Mucosa of stomach (tissue), 1 donor: ENCODE measurements around the gene NUCB1.

Experiments used
- H3K27me3 ChIP-seq: one replicate; pipeline ENCODE4 v1.7.0; 2013; ENCODE audit warnings: mild to moderate bottlenecking, low read length; ENCODE audit not compliant: control insufficient read depth, insufficient read depth
- H3K36me3 ChIP-seq: one replicate; pipeline ENCODE4 v1.7.0; 2013; ENCODE audit warnings: low read length; ENCODE audit not compliant: control insufficient read depth, insufficient read depth
- H3K4me1 ChIP-seq: one replicate; pipeline ENCODE4 v1.7.0; 2013; ENCODE audit warnings: mild to moderate bottlenecking, low read length; ENCODE audit not compliant: control insufficient read depth, insufficient read depth
- H3K4me3 ChIP-seq: one replicate; pipeline ENCODE4 v1.7.0; 2013; ENCODE audit warnings: low read length
- H3K9ac ChIP-seq: one replicate; pipeline ENCODE4 v1.7.0; 2013; ENCODE audit warnings: mild to moderate bottlenecking, low read length, moderate library complexity
- H3K9me3 ChIP-seq: one replicate; pipeline ENCODE4 v1.7.0; 2013; ENCODE audit warnings: mild to moderate bottlenecking, low read length, moderate library complexity; ENCODE audit not compliant: control insufficient read depth
- donor health status: Pancreatic carcinoma.

The NUCB1 gene

GRCh38 chr19:48899781-48900476 is at the start of gene NUCB1:
TSS of gene NUCB1 (plus strand) at chr19:48900312. CDS start at chr19:48900797, 485 bp downstream.
- Histone ChIP-seq H3K4me1 (no peaks in the 10 kb centered on the region), H3K36me3 (peaks cover 3% of the 10 kb centered on the region), H3K4me3 (peak within 1 kb of the TSS; percentile 70), H3K27me3 (peaks cover 4% of the 10 kb centered on the region), H3K9ac (peak within 1 kb of the TSS; percentile 96), H3K9me3 (no peaks in the 10 kb centered on the region)

GRCh38 chr19:48852292-48852691 is 47.8 kb upstream of the NUCB1 start:
- Histone ChIP-seq H3K4me1 (no peaks in the 10 kb centered on the region), H3K9ac (no peak overlapping the region), H3K36me3 (no peaks in the 10 kb centered on the region), H3K9me3 (no peaks in the 10 kb centered on the region), H3K27me3 (no peaks in the 10 kb centered on the region), H3K4me3 (no peak overlapping the region)

- H3K36me3 ChIP-seq: no peaks in the 10 kb centered on the region
- no peak overlapping the region for H3K9ac ChIP-seq
- H3K4me1 ChIP-seq: no peaks in the 10 kb centered on the region
- H3K27me3 ChIP-seq: no peaks in the 10 kb centered on the region
- H3K9me3 ChIP-seq: no peaks in the 10 kb centered on the region
- no peak overlapping the region for H3K4me3 ChIP-seq
Observed at GRCh38 chr19:48853483-48853882, 46.6 kb upstream of the NUCB1 start.

GRCh38 chr19:48854103-48854502 is 46.0 kb upstream of the NUCB1 start:
- H3K27me3 ChIP-seq: no peaks in the 10 kb centered on the region
- no peaks in the 10 kb centered on the region for H3K4me1 ChIP-seq
- H3K9me3 ChIP-seq: no peaks in the 10 kb centered on the region
- H3K9ac ChIP-seq: no peak overlapping the region
- no peak overlapping the region for H3K4me3 ChIP-seq
- H3K36me3 ChIP-seq: no peaks in the 10 kb centered on the region

GRCh38 chr19:48856921-48857320 is 43.2 kb upstream of the NUCB1 start:
- no peak overlapping the region for H3K9ac ChIP-seq
- no peaks in the 10 kb centered on the region for H3K4me1 ChIP-seq
- H3K27me3 ChIP-seq: no peaks in the 10 kb centered on the region
- no peaks in the 10 kb centered on the region for H3K9me3 ChIP-seq
- no peak overlapping the region for H3K4me3 ChIP-seq
- H3K36me3 ChIP-seq: no peaks in the 10 kb centered on the region

- H3K36me3 ChIP-seq: no peaks in the 10 kb centered on the region
- H3K27me3 ChIP-seq: no peaks in the 10 kb centered on the region
- H3K9ac ChIP-seq: peak overlapping the region; percentile 38
- no peaks in the 10 kb centered on the region for H3K9me3 ChIP-seq
- H3K4me3 ChIP-seq: no peak overlapping the region
- H3K4me1 ChIP-seq: no peaks in the 10 kb centered on the region
Observed at GRCh38 chr19:48858984-48859710, 41.0 kb upstream of the NUCB1 start.

- Histone ChIP-seq H3K9ac (peak overlapping the region; percentile 38), H3K9me3 (no peaks in the 10 kb centered on the region), H3K36me3 (no peaks in the 10 kb centered on the region), H3K27me3 (no peaks in the 10 kb centered on the region), H3K4me3 (no peak overlapping the region), H3K4me1 (no peaks in the 10 kb centered on the region)
Observed at GRCh38 chr19:48859711-48860572, 40.2 kb upstream of the NUCB1 start.

GRCh38 chr19:48861313-48861712 is 38.8 kb upstream of the NUCB1 start:
- Histone ChIP-seq H3K4me1 (no peaks in the 10 kb centered on the region), H3K36me3 (no peaks in the 10 kb centered on the region), H3K9ac (no peak overlapping the region), H3K27me3 (no peaks in the 10 kb centered on the region), H3K4me3 (no peak overlapping the region), H3K9me3 (no peaks in the 10 kb centered on the region)

GRCh38 chr19:48862827-48863226 is 37.3 kb upstream of the NUCB1 start:
- Histone ChIP-seq H3K36me3 (no peaks in the 10 kb centered on the region), H3K9ac (no peak overlapping the region)

GRCh38 chr19:48866692-48867091 is 33.4 kb upstream of the NUCB1 start:
- Histone ChIP-seq H3K36me3 (no peaks in the 10 kb centered on the region), H3K9me3 (no peaks in the 10 kb centered on the region), H3K4me1 (peaks cover 22% of the 10 kb centered on the region), H3K9ac (peak overlapping the region; percentile 37), H3K27me3 (no peaks in the 10 kb centered on the region), H3K4me3 (no peak overlapping the region)

More at GRCh38 chr19:48862827-48863226, 37.3 kb upstream of the NUCB1 start:
- peaks cover 10% of the 10 kb centered on the region for H3K4me1 ChIP-seq
- no peaks in the 10 kb centered on the region for H3K27me3 ChIP-seq
- H3K4me3 ChIP-seq: no peak overlapping the region
- H3K9me3 ChIP-seq: no peaks in the 10 kb centered on the region

- H3K9me3 ChIP-seq: no peaks in the 10 kb centered on the region
- no peak overlapping the region for H3K4me3 ChIP-seq
- peak overlapping the region; percentile 37 for H3K9ac ChIP-seq
- no peaks in the 10 kb centered on the region for H3K36me3 ChIP-seq
- H3K4me1 ChIP-seq: peaks cover 25% of the 10 kb centered on the region
- H3K27me3 ChIP-seq: no peaks in the 10 kb centered on the region
Observed at GRCh38 chr19:48867123-48867745, 32.9 kb upstream of the NUCB1 start.
